Thoracic aorta (tissue), 2 donors: ENCODE measurements around the gene SNX3. TPM values are rescaled to one million over a fixed set of nuclear protein-coding genes. Genes with fewer than 3 reads are reported as not detected.

ENCODE experiments used
- ATAC-seq: fragments of 150-250 bp; one replicate; pipeline ENCODE4 v1.8.0; 2017; ENCODE audit warnings: low read depth; ENCODE audit not compliant: insufficient number of reproducible peaks, low FRiP score
- DNase-seq: peaks from one replicate; pipeline ENCODE4 v3.0.0-alpha.2; 2020; ENCODE audit warnings: low spot score
- H3K27ac ChIP-seq, 2 donors: fragments of 200-600 bp; sonication (generic); 1 replicate in 1 of 2; 2 replicates in 1 of 2; pipeline ENCODE4 v1.5.1; 2016; ENCODE audit warnings: mild to moderate bottlenecking in 2 of 2, moderate library complexity in 2 of 2
- H3K27me3 ChIP-seq: fragments of 200-600 bp; sonication (generic); replicated peaks from 2 replicates; pipeline ENCODE4 v1.6.0; 2016; ENCODE audit warnings: mild to moderate bottlenecking; ENCODE audit not compliant: insufficient read depth
- H3K36me3 ChIP-seq: fragments of 200-600 bp; sonication (generic); one replicate; pipeline ENCODE4 v1.5.1; 2016
- H3K4me1 ChIP-seq, 2 donors: fragments of 200-600 bp; sonication (generic); 1 replicate in 1 of 2; 2 replicates in 1 of 2; pipeline versions ENCODE4 v1.5.1 to v1.6.0; 2016; ENCODE audit warnings: low read depth in 2 of 2, mild to moderate bottlenecking in 1 of 2; ENCODE audit not compliant: control insufficient read depth in 1 of 2
- H3K4me3 ChIP-seq: fragments of 200-600 bp; sonication (generic); 2 replicates; pipeline ENCODE4 v1.5.1; 2016; ENCODE audit warnings: mild to moderate bottlenecking
- H3K9me3 ChIP-seq: fragments of 200-600 bp; sonication (generic); 2 replicates; pipeline ENCODE4 v1.5.1; 2016
- total RNA-seq, 2 donors: library from RNA; depleted of rRNA; stranded (reverse); fragments of >200 nt; gene quantifications; one replicate each; pipeline versions ENCODE4 v1.1.0 to v1.2.3, GENCODE V29; 2016
- TF ChIP-seq, protein P1 (sequence below): fragments of 200-600 bp; sonication (generic); IDR thresholded peaks from one replicate; pipeline ENCODE4 v1.5.1; 2019; ENCODE audit warnings: antibody characterized with exemption

SNX3 gene
- total RNA-seq, 2 donors from 2014 or later = 110 to 122 TPM

DNA sequence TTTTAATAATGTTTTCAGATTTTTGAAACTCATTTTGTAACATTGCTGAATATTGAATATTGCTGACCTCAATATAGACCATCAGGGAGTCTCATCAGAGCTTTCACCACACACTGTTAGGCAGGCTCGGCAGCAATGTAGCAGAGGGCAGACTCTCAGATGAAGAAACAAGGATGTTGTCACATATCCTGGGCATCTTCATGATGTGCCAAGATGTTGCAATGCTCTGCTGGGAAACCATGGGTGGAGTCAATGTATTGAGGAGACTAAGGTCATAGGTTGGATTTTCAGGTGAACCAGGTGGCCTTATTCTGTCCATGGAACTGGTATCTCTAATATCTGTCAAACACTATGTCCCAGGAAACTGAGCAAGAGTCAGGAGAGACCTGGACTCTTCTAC lies 67.7 kb downstream of the SNX3 start:
- no peaks in the 10 kb centered on the region for H3K9me3 ChIP-seq
- DNase-seq (no peak), ATAC-seq (no peak)
- no peaks in the 10 kb centered on the region for H3K4me1 ChIP-seq
- no peak overlapping the region for H3K27ac ChIP-seq
- no peak overlapping the region for H3K4me3 ChIP-seq
- no peaks in the 10 kb centered on the region for H3K36me3 ChIP-seq
- H3K27me3 ChIP-seq = no peaks in the 10 kb centered on the region
- TF ChIP-seq, protein P1, sequence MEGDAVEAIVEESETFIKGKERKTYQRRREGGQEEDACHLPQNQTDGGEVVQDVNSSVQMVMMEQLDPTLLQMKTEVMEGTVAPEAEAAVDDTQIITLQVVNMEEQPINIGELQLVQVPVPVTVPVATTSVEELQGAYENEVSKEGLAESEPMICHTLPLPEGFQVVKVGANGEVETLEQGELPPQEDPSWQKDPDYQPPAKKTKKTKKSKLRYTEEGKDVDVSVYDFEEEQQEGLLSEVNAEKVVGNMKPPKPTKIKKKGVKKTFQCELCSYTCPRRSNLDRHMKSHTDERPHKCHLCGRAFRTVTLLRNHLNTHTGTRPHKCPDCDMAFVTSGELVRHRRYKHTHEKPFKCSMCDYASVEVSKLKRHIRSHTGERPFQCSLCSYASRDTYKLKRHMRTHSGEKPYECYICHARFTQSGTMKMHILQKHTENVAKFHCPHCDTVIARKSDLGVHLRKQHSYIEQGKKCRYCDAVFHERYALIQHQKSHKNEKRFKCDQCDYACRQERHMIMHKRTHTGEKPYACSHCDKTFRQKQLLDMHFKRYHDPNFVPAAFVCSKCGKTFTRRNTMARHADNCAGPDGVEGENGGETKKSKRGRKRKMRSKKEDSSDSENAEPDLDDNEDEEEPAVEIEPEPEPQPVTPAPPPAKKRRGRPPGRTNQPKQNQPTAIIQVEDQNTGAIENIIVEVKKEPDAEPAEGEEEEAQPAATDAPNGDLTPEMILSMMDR = no peak

DNA sequence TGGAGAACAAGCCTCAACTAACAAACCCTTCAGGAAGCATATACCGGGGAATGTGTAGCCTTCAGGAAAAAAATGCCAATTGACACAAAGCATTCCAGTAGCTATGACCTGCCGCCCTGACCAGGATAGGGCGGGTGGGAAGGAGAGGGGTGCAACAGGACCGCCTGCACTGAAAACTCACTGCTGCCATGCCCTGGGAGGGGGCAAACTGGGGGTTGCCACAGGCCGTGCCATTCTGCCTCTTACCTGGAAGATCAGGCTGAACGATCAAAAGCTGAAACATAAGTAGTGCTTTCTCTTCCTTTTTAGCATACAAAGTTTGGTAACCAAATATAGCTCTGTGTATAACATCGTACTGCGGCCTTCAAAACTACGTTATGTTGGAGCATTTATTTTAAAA lies 73.3 kb downstream of the SNX3 start:
- no peaks in the 10 kb centered on the region for H3K9me3 ChIP-seq
- H3K27ac ChIP-seq = no peak overlapping the region
- H3K4me3 ChIP-seq = no peak overlapping the region
- DNase-seq (no peak), ATAC-seq (no peak)
- no peaks in the 10 kb centered on the region for H3K4me1 ChIP-seq
- TF ChIP-seq, protein P1 = no peak
- no peaks in the 10 kb centered on the region for H3K36me3 ChIP-seq
- no peaks in the 10 kb centered on the region for H3K27me3 ChIP-seq

DNA sequence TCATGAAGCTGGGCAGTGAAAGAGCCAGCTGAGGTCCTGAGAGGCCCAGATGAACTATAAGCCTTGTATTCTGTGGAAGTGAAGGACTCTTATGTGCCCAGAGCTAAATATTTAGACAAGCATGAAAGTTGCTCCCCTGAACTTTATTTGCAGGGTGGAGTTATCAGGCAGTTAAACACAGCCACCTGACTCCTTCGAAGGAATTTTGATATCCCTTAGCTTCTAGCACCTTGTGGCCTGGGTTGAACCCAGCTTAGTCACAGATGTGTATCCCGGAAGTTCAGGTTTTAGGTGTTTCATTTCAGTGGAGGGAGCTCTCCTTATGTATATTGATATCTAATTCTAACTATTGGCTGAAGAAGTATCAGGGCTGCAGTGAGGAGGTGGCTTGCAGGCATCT lies 74.6 kb downstream of the SNX3 start:
- TF ChIP-seq, protein P1 = no peak
- no peaks in the 10 kb centered on the region for H3K9me3 ChIP-seq
- no peaks in the 10 kb centered on the region for H3K36me3 ChIP-seq
- H3K4me3 ChIP-seq = no peak overlapping the region
- ATAC-seq = no peak
- DNase-seq = no peak
- H3K27ac ChIP-seq = no peak overlapping the region
- H3K27me3 ChIP-seq = no peaks in the 10 kb centered on the region
- no peaks in the 10 kb centered on the region for H3K4me1 ChIP-seq

DNA sequence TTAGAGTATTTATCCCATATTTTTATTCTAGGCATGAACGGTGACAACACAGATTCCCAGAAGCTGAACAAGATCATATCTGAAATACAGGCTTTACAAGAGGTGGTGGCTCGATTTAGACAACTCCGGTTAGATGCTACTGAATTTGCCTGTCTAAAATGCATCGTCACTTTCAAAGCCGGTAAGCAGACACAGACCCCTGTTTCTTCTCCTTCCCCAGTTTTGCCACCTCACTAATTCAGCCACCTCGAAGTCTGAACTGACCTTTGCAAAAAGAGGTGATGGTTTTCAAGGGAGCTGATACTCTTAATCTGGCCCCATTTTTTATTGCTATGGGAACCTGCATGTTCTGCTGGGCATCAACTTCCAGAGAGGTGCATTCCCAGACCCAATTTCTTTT lies 80.1 kb downstream of the SNX3 start:
- Histone ChIP-seq H3K4me1 (peaks cover 5 to 6% of the 10 kb centered on the region in 2 donors), H3K27me3 (peaks cover 10% of the 10 kb centered on the region), H3K9me3 (no peaks in the 10 kb centered on the region), H3K4me3 (no peak overlapping the region), H3K36me3 (no peaks in the 10 kb centered on the region), H3K27ac (no peak overlapping the region)
- no peak for DNase-seq
- TF ChIP-seq, protein P1 = no peak
- no peak for ATAC-seq

DNA sequence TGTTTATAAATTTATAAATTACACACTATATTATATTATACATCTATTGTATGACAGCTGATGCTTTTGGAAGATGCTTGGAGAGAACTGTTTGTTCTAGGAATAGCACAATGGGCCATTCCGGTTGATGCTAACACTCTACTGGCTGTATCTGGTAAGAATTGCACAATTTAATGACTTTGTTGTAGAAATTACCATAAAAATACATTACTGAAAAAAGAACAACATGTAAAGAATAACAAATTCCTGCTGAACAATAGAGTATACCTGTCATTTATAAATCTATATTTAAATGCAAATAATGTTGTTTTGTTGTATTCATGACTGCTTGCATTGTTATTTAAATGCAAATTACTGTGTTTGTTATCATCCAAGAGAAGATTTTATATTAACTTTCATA lies 80.6 kb downstream of the SNX3 start:
- Histone ChIP-seq H3K4me3 (no peak overlapping the region), H3K27me3 (peaks cover 15% of the 10 kb centered on the region), H3K36me3 (no peaks in the 10 kb centered on the region), H3K4me1 (peaks cover 9 to 11% of the 10 kb centered on the region in 2 donors), H3K27ac (no peak overlapping the region), H3K9me3 (no peaks in the 10 kb centered on the region)
- TF ChIP-seq, protein P1 = no peak
- ATAC-seq (no peak), DNase-seq (no peak)
